HepG2 (cell line): ENCODE data around the gene ITGB5. TPM values are rescaled to one million over a fixed set of nuclear protein-coding genes. Genes with fewer than 3 reads are reported as not detected.
A peak's percentile ranks its signal among the peaks of the same experiment; 100 is the strongest.

ENCODE experiments used
- CREB1 ChIP-seq, 2 experiments: fragments of 450-650 bp in 1 of 2; IDR thresholded peaks; 2 replicates each; pipeline ENCODE4 v1.6.1; 2016 to 2017; ENCODE audit warnings: control low read depth in 1 of 2, mild to moderate bottlenecking in 1 of 2, missing compliant biosample characterization in 1 of 2, missing genetic modification characterization in 1 of 2
- EP300 ChIP-seq, 3 experiments: sonication (generic) in 1 of 3; formaldehyde crosslinking in 1 of 3; IDR thresholded peaks; 2 replicates each; pipeline versions ENCODE4 v1.5.1 to v1.6.1; 2011 to 2020; ENCODE audit warnings: low read depth in 2 of 3, low read length in 2 of 3, borderline replicate concordance in 1 of 3, improper control_type of control experiment in 1 of 3, mild to moderate bottlenecking in 1 of 3, missing genetic modification reagents in 1 of 3, moderate library complexity in 1 of 3
- GFI1 ChIP-seq: sonication (generic); formaldehyde crosslinking; IDR thresholded peaks from 2 replicates; pipeline ENCODE4 v1.5.0; 2020; ENCODE audit warnings: missing genetic modification reagents, mild to moderate bottlenecking, borderline replicate concordance
- HNRNPK ChIP-seq: fragments of 200-400 bp; formaldehyde crosslinking; IDR thresholded peaks from 2 replicates; pipeline ENCODE4 v1.6.1; 2018; ENCODE audit warnings: low read length, low read depth, moderate library complexity, mild to moderate bottlenecking; ENCODE audit not compliant: poor library complexity, severe bottlenecking
- HOXA3 ChIP-seq: sonication (generic); formaldehyde crosslinking; IDR thresholded peaks from 2 replicates; pipeline ENCODE4 v1.5.0; 2020; ENCODE audit warnings: missing genetic modification reagents
- KDM2A ChIP-seq: sonication (generic); formaldehyde crosslinking; IDR thresholded peaks from 2 replicates; pipeline ENCODE4 v1.4.0; 2020; ENCODE audit warnings: low read depth, missing genetic modification reagents, borderline replicate concordance
- MIER2 ChIP-seq: IDR thresholded peaks from 2 replicates; pipeline ENCODE4 v1.6.1; 2016; ENCODE audit warnings: missing biosample characterization, missing genetic modification reagents
- MTF2 ChIP-seq: sonication (generic); formaldehyde crosslinking; IDR thresholded peaks from 2 replicates; pipeline ENCODE4 v1.5.0; 2020; ENCODE audit warnings: missing genetic modification reagents, borderline replicate concordance
- ZNF143 ChIP-seq: sonication (generic); formaldehyde crosslinking; IDR thresholded peaks from 2 replicates; pipeline ENCODE4 v1.4.0; 2020; ENCODE audit warnings: missing genetic modification reagents
- ZSCAN22 ChIP-seq: sonication (generic); formaldehyde crosslinking; IDR thresholded peaks from 2 replicates; pipeline ENCODE4 v1.4.0; 2020; ENCODE audit warnings: mild to moderate bottlenecking, missing genetic modification reagents
- polyA plus RNA-seq, 8 experiments: library from polyadenylated mRNA; depleted of rRNA in 3 of 8; stranded (reverse) in 7 of 8; unstranded in 1 of 8; fragments of >200 nt; fragmentation: Illumina TruSeq in 4 of 8; extraction: Trizol in 4 of 8; gene quantifications; 2 replicates each; pipeline versions ENCODE4 v1.2.1 to v1.2.3, GENCODE V29; 2011 to 2016; ENCODE audit warnings: low read depth in 4 of 8, missing spikeins in 1 of 8, mixed read lengths in 1 of 8; ENCODE audit not compliant: insufficient read depth in 1 of 8
- total RNA-seq, 5 experiments: library from RNA; depleted of rRNA; stranded (reverse); fragments of >200 nt; fragmentation: Illumina TruSeq; extraction: Trizol; gene quantifications; 2 replicates each; pipeline ENCODE4 v1.2.3, GENCODE V29; 2016; ENCODE audit warnings: low read depth in 1 of 5
- TF ChIP-seq, protein P1 (sequence below): sonication (generic); formaldehyde crosslinking; IDR thresholded peaks from 2 replicates; pipeline ENCODE4 v1.4.0; 2020; ENCODE audit warnings: missing genetic modification reagents, mild to moderate bottlenecking, borderline replicate concordance
- TF ChIP-seq, protein P2 (sequence below): sonication (generic); formaldehyde crosslinking; IDR thresholded peaks from 2 replicates; pipeline ENCODE4 v1.5.1; 2020; ENCODE audit warnings: missing genetic modification reagents, mild to moderate bottlenecking, borderline replicate concordance
- TF ChIP-seq, protein P3 (sequence below): sonication (generic); formaldehyde crosslinking; IDR thresholded peaks from 2 replicates; pipeline ENCODE4 v1.5.0; 2020; ENCODE audit warnings: mild to moderate bottlenecking, missing genetic modification reagents
- TF ChIP-seq, protein P4 (sequence below): IDR thresholded peaks from 2 replicates; pipeline ENCODE4 v1.6.1; 2016; ENCODE audit warnings: missing genetic modification reagents, missing compliant biosample characterization
- TF ChIP-seq, protein P5 (sequence below): sonication (generic); formaldehyde crosslinking; IDR thresholded peaks from 2 replicates; pipeline ENCODE4 v1.9.0; 2021; ENCODE audit warnings: missing genetic modification reagents, mild to moderate bottlenecking, borderline replicate concordance
- TF ChIP-seq, protein P6 (sequence below): sonication (generic); formaldehyde crosslinking; conservative IDR thresholded peaks from 2 replicates; pipeline ENCODE4 v1.4.0; 2020; ENCODE audit warnings: missing genetic modification reagents

ITGB5 gene
- total and polyA plus RNA-seq, 2 of the 13 experiments (the other 11 are each of a cell fraction or from before 2014, with no cell fraction given), result 74.1 to 343 TPM

DNA sequence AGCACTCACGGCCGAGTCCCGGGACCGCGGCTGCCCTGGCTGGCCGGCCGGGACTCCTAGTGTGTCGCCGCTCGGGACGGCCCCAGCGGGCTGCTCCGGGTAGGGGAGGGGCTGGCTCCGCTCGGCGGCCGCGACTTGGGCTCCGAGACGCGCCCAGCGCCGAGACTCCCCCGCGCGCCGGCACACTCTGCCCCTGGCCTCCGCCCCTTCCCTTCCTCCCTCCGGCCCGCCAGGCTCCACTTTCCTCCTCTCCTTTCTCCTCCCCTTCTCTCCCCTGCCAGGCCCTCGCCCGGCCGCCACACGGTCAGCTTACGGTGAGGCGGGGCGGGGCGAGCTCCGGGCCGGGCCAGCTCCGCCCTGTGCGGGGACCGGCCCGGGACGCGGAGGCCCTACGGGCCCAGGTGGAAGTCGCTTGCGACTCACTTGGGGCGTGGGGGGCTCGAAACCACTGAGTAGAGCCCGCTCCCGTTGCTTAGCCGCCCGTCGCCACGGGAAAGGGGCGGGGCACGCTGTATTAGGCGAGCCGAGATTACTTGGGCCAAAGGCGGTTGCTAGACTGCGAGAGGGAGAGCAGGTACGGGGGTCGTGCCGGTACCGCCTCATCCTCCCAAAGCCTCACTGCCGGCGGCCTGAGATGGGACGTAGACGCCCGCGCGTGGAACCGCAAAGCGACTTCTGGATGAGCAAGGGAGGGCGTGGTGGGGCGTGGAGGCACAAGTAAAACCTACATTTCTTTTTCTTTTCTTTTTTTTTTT, at the start of gene ITGB5 (continued):
- no peak for TF ChIP-seq CREB1 (IDR thresholded peaks at IDR 0.05)
- TF ChIP-seq CREB1 (CRISPR knock-in tag; IDR thresholded peaks at IDR 0.05), result no peak
- TF ChIP-seq HNRNPK, result peak; percentile 97
- peak; percentile 93 for TF ChIP-seq GFI1 (CRISPR knock-in tag)
- no peak for TF ChIP-seq MIER2 (CRISPR knock-in tag)
- TF ChIP-seq, protein P1, sequence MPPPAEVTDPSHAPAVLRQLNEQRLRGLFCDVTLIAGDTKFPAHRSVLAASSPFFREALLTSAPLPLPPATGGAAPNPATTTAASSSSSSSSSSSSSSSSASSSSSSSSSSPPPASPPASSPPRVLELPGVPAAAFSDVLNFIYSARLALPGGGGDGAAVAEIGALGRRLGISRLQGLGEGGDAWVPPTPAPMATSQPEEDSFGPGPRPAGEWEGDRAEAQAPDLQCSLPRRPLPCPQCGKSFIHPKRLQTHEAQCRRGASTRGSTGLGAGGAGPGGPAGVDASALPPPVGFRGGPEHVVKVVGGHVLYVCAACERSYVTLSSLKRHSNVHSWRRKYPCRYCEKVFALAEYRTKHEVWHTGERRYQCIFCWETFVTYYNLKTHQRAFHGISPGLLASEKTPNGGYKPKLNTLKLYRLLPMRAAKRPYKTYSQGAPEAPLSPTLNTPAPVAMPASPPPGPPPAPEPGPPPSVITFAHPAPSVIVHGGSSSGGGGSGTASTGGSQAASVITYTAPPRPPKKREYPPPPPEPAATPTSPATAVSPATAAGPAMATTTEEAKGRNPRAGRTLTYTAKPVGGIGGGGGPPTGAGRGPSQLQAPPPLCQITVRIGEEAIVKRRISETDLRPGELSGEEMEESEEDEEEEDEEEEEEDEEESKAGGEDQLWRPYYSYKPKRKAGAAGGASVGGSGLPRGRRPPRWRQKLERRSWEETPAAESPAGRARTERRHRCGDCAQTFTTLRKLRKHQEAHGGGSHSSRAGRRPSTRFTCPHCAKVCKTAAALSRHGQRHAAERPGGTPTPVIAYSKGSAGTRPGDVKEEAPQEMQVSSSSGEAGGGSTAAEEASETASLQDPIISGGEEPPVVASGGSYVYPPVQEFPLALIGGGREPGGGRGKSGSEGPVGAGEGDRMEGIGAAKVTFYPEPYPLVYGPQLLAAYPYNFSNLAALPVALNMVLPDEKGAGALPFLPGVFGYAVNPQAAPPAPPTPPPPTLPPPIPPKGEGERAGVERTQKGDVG (CRISPR knock-in tag), result peak; percentile 61; the same call in 1 of the 2 replicates
- TF ChIP-seq, protein P2, sequence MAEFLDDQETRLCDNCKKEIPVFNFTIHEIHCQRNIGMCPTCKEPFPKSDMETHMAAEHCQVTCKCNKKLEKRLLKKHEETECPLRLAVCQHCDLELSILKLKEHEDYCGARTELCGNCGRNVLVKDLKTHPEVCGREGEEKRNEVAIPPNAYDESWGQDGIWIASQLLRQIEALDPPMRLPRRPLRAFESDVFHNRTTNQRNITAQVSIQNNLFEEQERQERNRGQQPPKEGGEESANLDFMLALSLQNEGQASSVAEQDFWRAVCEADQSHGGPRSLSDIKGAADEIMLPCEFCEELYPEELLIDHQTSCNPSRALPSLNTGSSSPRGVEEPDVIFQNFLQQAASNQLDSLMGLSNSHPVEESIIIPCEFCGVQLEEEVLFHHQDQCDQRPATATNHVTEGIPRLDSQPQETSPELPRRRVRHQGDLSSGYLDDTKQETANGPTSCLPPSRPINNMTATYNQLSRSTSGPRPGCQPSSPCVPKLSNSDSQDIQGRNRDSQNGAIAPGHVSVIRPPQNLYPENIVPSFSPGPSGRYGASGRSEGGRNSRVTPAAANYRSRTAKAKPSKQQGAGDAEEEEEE, result no peak
- TF ChIP-seq ZNF143, result no peak; the same call in 1 of the 2 replicates
- TF ChIP-seq, protein P3, sequence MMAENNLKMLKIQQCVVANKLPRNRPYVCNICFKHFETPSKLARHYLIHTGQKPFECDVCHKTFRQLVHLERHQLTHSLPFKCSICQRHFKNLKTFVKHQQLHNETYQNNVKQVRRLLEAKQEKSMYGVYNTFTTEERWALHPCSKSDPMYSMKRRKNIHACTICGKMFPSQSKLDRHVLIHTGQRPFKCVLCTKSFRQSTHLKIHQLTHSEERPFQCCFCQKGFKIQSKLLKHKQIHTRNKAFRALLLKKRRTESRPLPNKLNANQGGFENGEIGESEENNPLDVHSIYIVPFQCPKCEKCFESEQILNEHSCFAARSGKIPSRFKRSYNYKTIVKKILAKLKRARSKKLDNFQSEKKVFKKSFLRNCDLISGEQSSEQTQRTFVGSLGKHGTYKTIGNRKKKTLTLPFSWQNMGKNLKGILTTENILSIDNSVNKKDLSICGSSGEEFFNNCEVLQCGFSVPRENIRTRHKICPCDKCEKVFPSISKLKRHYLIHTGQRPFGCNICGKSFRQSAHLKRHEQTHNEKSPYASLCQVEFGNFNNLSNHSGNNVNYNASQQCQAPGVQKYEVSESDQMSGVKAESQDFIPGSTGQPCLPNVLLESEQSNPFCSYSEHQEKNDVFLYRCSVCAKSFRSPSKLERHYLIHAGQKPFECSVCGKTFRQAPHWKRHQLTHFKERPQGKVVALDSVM, result peak; percentile 53; the same call in 1 of the 2 replicates
- TF ChIP-seq EP300 (IDR thresholded peaks at IDR 0.05; ENCODE audit: low read depth in 2 of 2, low read length in 2 of 2), result no peak
- TF ChIP-seq EP300 (CRISPR knock-in tag; IDR thresholded peaks at IDR 0.05; ENCODE audit: borderline replicate concordance), result no peak
- TF ChIP-seq HOXA3, result peak; percentile 61
- no peak for TF ChIP-seq ZSCAN22 (CRISPR knock-in tag)
- TF ChIP-seq, protein P4, sequence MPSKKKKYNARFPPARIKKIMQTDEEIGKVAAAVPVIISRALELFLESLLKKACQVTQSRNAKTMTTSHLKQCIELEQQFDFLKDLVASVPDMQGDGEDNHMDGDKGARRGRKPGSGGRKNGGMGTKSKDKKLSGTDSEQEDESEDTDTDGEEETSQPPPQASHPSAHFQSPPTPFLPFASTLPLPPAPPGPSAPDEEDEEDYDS, result peak; percentile 52
- TF ChIP-seq KDM2A (CRISPR knock-in tag), result peak; percentile 85
- TF ChIP-seq, protein P5, sequence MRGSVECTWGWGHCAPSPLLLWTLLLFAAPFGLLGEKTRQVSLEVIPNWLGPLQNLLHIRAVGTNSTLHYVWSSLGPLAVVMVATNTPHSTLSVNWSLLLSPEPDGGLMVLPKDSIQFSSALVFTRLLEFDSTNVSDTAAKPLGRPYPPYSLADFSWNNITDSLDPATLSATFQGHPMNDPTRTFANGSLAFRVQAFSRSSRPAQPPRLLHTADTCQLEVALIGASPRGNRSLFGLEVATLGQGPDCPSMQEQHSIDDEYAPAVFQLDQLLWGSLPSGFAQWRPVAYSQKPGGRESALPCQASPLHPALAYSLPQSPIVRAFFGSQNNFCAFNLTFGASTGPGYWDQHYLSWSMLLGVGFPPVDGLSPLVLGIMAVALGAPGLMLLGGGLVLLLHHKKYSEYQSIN (CRISPR knock-in tag), result no peak
- no peak for TF ChIP-seq MTF2 (CRISPR knock-in tag)
- TF ChIP-seq, protein P6, sequence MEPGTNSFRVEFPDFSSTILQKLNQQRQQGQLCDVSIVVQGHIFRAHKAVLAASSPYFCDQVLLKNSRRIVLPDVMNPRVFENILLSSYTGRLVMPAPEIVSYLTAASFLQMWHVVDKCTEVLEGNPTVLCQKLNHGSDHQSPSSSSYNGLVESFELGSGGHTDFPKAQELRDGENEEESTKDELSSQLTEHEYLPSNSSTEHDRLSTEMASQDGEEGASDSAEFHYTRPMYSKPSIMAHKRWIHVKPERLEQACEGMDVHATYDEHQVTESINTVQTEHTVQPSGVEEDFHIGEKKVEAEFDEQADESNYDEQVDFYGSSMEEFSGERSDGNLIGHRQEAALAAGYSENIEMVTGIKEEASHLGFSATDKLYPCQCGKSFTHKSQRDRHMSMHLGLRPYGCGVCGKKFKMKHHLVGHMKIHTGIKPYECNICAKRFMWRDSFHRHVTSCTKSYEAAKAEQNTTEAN (CRISPR knock-in tag), result 0 out of 2 replicates have a peak, but pooled peaks have one; percentile 28
